Ishikawa (cell line): Measurements from ENCODE around the gene SMYD3.

Source experiments
- CEBPB ChIP-seq: IDR thresholded peaks from 2 replicates; pipeline ENCODE4 v1.6.1; 2012
- CREB1 ChIP-seq: IDR thresholded peaks from 2 replicates; pipeline ENCODE4 v1.6.1; 2012; ENCODE audit warnings: low read depth
- EGR1 ChIP-seq: IDR thresholded peaks from 2 replicates; pipeline ENCODE4 v1.6.1; 2012
- EP300 ChIP-seq: IDR thresholded peaks from 2 replicates; pipeline ENCODE4 v1.6.1; 2012; ENCODE audit warnings: borderline replicate concordance
- FOXM1 ChIP-seq: IDR thresholded peaks from 2 replicates; pipeline ENCODE4 v1.6.1; 2012; ENCODE audit warnings: low read depth, borderline replicate concordance
- MAX ChIP-seq: IDR thresholded peaks from 2 replicates; pipeline ENCODE4 v1.6.1; 2012
- NFIC ChIP-seq: IDR thresholded peaks from 2 replicates; pipeline ENCODE4 v1.6.1; 2012
- RAD21 ChIP-seq: IDR thresholded peaks from 2 replicates; pipeline ENCODE4 v1.6.1; 2012; ENCODE audit warnings: low read depth
- TAF1 ChIP-seq: IDR thresholded peaks from 2 replicates; pipeline ENCODE4 v1.6.1; 2012; ENCODE audit warnings: low read depth, mild to moderate bottlenecking
- TCF12 ChIP-seq: IDR thresholded peaks from 2 replicates; pipeline ENCODE4 v1.6.1; 2012; ENCODE audit warnings: low read depth
- TEAD4 ChIP-seq: IDR thresholded peaks from 2 replicates; pipeline ENCODE4 v1.6.1; 2012
- USF1 ChIP-seq: IDR thresholded peaks from 2 replicates; pipeline ENCODE4 v1.6.1; 2012
- YY1 ChIP-seq: IDR thresholded peaks from 2 replicates; pipeline ENCODE4 v1.6.1; 2012; ENCODE audit warnings: low read depth
- ZBTB7A ChIP-seq: IDR thresholded peaks from 2 replicates; pipeline ENCODE4 v1.6.1; 2012; ENCODE audit warnings: low read depth
- TF ChIP-seq, protein P1 (sequence below): IDR thresholded peaks from 2 replicates; pipeline ENCODE4 v1.6.1; 2012; ENCODE audit warnings: low read depth, mild to moderate bottlenecking

SMYD3 gene

DNA sequence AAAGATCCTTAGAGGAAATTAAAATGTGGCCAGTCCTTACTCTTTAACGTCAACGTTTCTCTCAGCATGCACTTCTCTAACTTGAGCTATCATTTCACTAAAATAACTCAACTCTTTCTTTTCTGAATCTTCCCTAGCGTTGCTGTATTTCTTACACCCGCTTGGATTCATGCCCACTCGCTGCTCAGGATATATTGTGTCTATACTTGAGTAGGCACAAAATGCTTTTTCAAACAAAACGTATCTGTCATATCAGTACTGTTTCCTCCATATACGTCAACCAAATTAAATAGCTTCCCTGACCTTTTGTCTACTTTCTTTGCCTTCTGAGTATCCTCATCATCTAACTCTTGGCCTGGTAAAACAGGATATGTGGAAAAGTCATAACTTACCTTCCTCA lies 549.7 kb downstream of the SMYD3 start:
- TF ChIP-seq EP300 (no peak), MAX (no peak), FOXM1 (no peak), CEBPB (no peak), TAF1 (no peak), TCF12 (no peak), NFIC (no peak), TEAD4 (no peak), ZBTB7A (no peak), YY1 (no peak), RAD21 (no peak), EGR1 (no peak), USF1 (no peak), CREB1 (no peak)
- TF ChIP-seq, protein P1, sequence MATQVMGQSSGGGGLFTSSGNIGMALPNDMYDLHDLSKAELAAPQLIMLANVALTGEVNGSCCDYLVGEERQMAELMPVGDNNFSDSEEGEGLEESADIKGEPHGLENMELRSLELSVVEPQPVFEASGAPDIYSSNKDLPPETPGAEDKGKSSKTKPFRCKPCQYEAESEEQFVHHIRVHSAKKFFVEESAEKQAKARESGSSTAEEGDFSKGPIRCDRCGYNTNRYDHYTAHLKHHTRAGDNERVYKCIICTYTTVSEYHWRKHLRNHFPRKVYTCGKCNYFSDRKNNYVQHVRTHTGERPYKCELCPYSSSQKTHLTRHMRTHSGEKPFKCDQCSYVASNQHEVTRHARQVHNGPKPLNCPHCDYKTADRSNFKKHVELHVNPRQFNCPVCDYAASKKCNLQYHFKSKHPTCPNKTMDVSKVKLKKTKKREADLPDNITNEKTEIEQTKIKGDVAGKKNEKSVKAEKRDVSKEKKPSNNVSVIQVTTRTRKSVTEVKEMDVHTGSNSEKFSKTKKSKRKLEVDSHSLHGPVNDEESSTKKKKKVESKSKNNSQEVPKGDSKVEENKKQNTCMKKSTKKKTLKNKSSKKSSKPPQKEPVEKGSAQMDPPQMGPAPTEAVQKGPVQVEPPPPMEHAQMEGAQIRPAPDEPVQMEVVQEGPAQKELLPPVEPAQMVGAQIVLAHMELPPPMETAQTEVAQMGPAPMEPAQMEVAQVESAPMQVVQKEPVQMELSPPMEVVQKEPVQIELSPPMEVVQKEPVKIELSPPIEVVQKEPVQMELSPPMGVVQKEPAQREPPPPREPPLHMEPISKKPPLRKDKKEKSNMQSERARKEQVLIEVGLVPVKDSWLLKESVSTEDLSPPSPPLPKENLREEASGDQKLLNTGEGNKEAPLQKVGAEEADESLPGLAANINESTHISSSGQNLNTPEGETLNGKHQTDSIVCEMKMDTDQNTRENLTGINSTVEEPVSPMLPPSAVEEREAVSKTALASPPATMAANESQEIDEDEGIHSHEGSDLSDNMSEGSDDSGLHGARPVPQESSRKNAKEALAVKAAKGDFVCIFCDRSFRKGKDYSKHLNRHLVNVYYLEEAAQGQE, result no peak

- TF ChIP-seq, protein P1, result no peak
- TF ChIP-seq MAX, result no peak
- TF ChIP-seq USF1, result no peak
- TF ChIP-seq ZBTB7A, result no peak
- no peak for TF ChIP-seq RAD21
Measured at GRCh38 chr1:245956225-245956624, 550.9 kb downstream of the SMYD3 start.

GRCh38 chr1:245953876-245954660 lies 553.0 kb downstream of the SMYD3 start:
- no peak for TF ChIP-seq CREB1
- TF ChIP-seq CEBPB, result no peak
- TF ChIP-seq, protein P1, result no peak
- TF ChIP-seq TCF12, result no peak

GRCh38 chr1:245952383-245953026 lies 554.6 kb downstream of the SMYD3 start:
- TF ChIP-seq CEBPB (no peak), CREB1 (no peak), NFIC (no peak), TEAD4 (no peak), TCF12 (no peak), EP300 (no peak), FOXM1 (no peak), YY1 (no peak), TAF1 (no peak), ZBTB7A (no peak), USF1 (no peak), RAD21 (no peak), EGR1 (no peak), MAX (no peak)
- TF ChIP-seq, protein P1, result no peak
